GDM1 (cell line): Measurements from ENCODE around the gene DEFB121.
"Not testable (repeated sequence)": the region's sequence is repeated elsewhere in the genome, so short reads cannot be mapped to it uniquely, and the experiment has no call there.

Experiments
- DNase-seq: peaks from one replicate; lab custom pipeline; 2025; lab: John Stamatoyannopoulos, UW

Gene DEFB121, protein sequence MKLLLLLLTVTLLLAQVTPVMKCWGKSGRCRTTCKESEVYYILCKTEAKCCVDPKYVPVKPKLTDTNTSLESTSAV

DNA sequence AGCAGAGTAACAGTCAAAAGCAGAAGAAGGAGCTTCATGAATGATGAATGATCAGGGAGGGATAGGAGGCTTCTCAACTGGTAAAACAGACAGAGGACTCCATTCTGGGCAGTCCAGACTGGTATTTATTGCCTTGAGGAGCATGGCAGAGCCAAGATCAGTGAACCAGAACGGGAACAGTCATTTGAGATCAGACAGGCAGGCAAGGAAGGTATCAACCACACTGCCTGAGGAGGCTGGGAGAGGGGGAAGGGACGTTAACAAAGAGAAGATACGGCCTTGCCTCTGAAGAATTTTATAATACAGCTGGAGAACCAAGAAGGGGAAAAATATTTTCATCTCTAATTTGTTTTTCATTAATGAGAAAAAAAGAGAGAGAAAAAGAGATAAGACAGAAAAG is at the start of gene DEFB121:
Gene DEFB121 (minus strand): TSS at position 101 of the 400 bp plus-strand sequence. CDS start 63 bp downstream, at position 38.
- DNase-seq: no peak

DNA sequence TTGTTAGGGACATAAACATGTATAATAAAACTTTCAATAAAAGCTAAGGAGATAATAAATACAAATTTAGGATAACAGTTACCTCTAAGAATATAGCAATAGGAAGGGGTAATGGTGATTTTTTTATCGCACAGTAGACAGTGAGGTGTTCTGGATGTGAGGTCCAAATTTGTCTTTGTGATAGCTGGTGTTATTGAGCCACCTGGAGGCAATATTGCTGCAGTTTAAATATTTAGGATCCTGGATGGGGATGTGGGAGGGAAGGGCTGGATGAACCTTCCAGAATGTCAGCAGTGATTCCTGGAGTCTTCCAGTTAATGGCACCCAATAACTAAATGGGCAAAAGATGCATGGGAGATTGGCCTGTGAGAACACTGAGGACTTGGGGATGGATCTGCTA is 48.3 kb upstream of the DEFB121 start:
- DNase-seq: no peak

DNA sequence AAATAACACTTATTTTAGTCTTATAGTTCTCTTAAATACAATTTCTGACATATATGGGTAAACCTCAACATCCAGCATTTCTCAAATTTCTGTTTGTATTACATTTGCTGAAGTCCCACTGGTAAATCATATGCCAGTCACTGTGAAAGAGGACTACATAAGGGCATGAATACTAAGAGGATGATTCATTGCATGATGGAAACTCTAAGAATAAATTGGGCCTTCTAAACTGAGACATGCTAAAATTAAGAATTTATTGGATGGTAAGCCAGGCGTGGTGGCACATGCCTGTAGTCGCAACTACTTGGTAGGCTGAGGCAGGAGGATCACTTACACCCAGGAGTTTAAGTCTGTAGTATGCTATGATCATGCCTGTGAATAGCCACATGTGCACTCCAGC is 46.6 kb upstream of the DEFB121 start:
- no peak for DNase-seq

DNA sequence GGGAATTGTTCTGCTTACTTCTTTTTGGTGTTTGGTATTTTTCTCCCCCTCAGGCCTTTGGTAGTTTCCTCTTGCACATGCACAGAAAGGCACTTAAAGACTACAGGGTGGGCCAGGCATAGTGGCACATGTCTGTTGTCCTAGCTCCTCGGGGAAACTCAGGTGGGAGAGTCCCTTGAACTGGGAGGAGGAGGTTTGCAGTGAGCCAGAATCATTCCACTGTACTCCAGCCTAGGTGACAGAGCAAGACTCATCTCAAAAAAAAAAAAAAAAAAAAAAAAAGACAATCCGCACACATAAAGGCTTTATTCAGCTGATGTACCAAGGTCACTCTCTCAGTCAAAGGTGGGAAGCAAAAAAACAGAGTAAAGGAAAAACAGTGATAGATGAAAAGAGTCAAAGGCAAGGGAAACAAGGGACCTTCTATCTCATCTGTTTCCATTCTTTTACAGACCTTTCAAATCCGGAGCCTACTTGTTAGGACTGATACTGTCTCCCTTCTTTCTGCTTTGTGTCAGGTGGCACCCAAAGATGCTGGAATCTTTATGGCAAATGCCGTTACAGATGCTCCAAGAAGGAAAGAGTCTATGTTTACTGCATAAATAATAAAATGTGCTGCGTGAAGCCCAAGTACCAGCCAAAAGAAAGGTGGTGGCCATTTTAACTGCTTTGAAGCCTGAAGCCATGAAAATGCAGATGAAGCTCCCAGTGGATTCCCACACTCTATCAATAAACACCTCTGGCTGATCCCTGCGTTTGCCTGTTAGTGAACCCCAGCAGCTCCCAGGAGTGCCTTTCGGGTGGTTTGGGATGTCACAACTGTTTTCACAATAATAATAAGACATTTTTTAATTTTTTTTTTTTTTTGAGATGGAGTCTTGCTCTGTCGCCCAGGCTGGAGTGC is 43.7 kb upstream of the DEFB121 start:
- DNase-seq: no peak

DNA sequence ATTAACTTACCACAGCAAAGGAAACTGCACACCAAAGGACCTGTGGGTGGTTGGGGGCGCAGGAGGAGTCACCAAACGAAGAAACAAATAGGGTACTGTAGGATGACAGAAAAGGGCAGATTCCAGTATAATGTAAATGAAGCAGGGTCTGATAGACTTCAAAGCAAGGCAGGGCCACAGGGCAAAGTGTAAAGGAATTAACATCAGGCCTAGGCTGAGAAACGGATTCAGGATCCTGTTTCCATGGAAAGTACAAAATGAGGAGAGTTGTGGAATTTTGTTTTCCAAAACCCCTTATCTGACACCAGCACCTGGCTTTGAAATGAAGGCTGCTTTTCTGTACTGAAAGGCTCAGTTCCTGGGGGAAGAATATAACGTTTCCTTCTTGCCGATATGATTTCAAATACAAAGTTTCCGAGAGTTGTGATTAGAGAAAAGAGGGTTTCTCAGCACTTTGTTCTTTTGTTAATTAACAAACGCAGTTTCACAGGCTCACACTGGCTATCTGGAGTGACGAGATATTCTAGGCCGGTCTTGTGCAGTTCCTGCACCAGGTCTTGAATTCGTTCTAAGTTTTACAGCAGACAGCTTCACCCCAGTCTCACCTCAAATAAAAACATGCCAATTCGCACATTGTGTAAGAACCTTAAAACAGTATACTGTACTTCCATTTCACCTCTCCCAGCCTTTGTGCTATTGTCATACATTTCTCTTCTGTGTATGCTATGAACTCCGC is 40.2 kb upstream of the DEFB121 start:
- no peak for DNase-seq

DNA sequence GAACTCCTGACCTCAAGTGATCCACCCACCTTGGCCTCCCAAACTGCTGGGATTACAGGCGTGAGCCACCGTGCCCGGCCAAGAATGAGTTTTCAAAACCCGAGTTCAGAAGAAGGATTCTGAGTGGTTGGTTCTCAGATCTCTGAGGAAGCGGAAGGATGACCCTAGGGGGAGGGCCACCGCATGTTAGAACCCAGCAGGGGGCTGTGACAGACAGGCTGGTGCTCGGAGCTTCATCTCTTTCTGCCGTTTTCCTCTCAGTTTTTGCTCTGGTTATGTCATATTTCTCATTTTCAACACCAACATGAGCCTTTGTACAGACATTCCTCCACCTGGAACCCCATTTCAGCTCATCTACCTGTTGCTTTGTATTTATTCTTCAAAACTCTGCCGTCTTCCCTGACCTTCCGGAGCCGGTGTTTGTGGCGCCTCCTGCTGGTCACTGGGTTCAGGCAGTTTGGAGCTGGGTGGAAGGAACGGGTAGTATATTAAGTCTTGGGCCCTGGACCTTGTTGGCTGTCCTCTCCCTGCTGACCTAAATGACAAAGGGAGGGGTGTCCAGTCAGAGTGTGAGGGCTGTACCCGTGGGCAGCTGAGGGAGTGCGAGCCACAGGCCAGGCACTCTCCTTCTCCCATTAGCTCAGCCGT is 34.1 kb upstream of the DEFB121 start, which contains the start of gene DEFB123:
Gene DEFB123 (plus strand): TSS at position 621 of the 648 bp plus-strand sequence. CDS start 67 bp downstream, outside the sequence.
- no peak for DNase-seq

DNA sequence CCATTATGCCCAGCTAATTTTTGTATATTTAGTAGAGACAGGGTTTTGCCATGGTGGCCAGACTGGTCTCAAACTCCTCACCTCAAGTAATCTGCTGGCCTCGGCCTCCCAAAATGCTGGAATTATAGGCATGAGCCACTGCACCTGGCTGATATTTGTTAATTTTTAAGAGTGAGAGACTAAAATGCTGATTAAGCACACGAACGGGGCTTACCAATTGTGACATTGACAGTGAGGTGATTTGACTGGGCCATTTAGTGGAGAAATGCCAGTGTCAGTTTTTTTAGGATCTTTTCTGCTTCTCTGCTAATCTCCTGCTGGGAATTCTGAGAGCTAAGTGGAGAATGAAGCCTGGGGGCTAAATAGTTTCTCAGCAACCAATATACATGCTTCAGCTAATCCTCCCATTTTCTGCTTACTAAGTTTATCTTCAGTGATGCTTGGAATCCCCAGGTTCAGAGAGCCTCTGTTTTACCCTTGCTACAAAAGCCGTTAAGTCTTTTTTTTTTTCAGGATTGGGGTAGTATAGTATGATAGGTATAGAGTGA is 24.6 kb upstream of the DEFB121 start:
- no peak for DNase-seq

DNA sequence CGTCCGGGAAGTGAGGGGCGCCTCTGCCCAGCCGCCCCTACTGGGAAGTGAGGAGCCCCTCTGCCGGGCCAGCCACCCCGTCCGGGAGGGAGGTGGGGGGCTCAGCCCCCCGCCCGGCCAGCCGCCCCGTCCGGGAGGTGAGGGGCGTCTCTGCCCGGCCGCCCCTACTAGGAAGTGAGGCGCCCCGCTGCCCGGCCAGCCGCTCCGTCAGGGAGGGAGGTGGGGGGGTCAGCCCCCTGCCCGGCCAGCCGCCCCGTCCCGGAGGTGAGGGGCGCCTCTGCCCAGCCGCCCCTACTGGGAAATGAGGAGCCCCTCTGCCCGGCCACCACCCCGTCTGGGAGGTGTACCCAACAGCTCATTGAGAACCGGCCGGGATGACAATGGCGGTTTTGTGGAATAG is 21.6 kb upstream of the DEFB121 start:
- not testable (repeated sequence) for DNase-seq

DNA sequence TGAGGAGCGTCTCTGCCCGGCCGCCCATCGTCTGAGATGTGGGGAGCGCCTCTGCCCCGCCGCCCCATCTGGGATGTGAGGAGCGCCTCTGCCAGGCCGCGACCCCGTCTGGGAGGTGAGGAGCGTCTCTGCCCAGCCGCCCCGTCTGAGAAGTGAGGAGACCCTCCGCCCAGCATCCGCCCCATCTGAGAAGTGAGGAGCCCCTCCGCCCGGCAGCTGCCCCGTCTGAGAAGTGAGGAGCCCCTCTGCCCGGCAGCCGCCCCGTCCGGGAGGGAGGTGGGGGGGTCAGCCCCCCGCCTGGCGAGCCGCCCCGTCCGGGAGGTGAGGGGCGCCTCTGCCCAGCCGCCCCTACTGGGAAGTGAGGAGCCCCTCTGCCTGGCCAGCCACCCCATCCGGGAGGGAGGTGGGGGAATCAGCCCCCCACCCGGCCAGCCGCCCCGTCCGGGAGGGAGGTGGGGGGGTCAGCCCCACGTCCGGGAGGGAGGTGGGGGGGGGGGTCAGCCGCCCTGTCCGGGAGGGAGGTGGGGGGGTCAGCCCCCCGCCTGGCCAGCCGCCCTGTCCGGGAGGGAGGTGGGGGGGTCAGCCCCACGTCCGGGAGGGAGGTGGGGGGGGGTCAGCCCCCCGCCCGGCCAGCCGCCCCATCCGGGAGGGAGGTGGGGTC is 21.0 kb upstream of the DEFB121 start:
- not testable (repeated sequence) for DNase-seq

DNA sequence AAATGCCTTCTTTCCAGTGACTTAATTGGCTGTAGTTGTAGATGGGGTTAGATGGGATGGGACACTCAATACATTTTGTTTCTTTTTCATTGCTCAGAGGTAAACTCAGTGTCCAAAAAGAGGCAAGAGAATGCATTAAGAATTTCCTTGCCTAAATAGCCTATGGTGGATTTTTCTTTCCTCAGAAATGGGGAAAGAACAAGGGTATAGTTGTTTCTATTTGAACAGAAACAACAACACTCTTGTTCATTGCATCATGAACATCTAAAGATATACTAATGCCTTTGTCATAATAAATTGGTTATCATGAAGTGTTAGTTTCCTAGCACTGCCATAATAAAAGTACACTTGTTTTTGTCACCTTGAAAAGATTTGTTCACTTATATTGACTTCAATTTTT is 19.8 kb upstream of the DEFB121 start:
- no peak for DNase-seq

DNA sequence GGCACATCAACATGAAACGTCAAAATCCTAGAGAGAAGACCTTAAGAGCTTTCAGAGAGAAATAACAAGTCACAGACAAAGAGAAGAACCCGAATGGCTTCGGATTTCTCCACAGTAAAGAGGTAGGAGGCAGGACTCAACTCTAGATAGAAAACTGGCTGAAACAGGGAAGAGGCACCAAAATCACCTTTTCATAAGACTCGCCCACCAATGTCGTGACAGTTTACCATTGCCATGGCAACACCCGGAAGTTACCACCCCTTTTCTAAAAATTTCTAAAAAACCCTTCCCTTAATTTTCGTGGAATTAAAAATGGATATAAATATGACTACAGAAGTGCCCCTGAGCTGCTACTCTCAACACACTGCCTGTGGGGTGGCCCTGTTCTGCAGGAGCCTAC is 12.3 kb upstream of the DEFB121 start:
- no peak for DNase-seq

DNA sequence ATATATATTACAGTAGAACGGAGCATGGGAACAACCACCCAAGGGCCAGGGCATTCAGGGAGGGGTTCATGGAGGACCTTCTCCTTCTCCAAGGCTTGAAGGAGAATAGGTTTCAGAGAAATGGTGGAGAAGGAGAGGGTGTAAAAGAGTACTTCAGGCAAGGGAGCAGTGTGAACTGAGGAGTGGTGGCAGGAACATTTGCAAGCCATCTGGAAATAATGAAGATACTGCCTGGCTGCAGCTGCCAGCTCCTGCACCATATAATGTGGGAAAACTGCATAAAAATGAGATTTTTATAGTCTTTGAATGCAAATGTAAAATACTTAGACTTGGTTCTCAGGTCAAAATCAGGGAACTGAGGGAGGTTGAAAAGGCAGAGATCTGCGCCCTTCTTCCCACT is 9.6 kb upstream of the DEFB121 start:
- DNase-seq: no peak

DNA sequence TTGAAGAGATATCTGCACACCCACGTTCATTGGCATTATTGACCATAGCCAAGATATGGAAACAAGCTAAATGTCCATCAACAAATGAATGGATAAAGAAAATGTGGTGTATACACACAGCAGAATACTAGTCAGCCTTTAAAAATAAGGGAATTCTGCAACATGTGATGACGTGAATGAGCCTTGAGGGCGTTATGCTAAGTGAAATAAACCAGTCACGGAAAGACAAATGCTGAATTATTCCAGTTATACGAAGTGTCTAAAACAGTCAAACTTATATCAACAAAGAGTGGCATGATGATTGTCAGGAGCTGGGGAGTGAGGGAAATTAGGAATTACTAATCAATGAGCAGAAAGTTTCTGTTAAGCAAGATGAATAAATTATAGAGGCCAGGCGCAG is 8.4 kb upstream of the DEFB121 start:
- no peak for DNase-seq

DNA sequence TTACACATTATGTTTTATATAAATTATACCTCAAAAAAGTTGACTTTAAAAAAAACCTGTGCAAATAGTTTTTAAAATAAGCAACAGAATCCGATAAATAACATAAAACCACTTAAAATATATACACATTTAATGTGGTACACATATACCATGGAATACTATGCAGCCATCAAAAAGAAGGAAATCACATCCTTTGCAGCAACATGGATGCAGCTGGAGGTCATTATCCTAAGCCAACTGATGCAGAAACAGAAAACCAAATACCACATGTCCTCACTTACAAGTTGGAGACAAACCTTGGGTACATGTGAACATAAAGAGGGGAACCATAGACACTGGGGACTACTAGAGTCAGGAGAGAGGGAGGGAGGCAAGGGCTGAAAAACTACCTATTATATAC is 4.0 kb upstream of the DEFB121 start:
- no peak for DNase-seq

DNA sequence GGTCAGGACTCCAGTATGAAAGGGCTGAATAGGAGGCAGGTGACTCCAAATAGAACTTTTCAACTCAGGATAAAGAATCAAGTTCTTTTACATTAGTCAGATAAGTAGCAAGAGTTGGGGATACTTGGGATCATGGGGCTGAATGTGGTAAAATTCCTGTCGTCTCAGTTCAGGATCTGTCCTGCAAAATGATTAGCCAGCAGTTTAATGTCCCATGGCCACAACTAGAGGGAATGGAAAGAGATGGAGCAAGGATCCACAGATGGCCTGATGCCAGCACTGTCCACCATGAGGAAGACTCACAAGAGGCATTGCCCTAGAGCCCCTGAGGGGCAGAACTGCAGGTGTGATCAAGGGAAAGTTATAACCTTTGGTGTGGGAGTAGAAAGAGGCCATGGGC is 2.1 kb downstream of the DEFB121 start:
- no peak for DNase-seq

DNA sequence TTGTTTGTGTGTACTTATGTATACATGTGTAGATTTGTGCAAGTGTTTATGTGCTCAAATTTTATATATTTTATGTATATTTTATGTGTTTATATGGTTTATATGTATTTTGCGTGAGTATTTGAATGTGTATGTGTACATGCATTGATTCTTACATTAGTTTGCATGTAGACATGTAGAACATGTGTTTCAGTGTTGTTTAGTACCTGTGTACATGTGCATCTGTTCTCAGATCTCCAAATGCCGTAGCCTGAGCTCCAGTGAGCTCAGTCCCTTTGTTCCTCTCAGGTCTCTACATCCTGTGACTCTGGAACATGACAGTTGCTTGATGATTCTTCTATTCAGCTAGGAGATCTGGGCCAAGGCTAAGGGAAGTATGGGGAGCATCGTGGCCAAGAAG is 11.1 kb downstream of the DEFB121 start:
- DNase-seq: no peak

DNA sequence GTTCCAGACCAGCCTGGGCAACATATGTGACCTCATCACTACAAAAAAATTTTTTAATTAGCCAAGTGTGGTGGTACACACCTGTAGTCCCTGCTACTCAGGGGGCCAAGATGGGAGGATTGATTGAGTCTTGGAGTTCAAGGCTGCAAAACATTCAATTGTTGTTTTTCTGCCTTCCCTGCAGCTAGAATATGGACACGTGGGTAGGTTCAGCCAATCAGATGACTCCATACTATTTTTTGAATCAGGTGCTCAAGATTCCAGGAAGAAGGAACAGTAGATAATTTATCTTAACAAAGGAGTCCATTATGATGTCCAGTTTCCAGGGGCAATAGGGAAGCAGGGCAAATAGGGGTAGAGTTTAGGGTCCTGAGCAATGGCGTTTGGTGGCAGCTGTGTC is 13.2 kb downstream of the DEFB121 start:
- DNase-seq: no peak

DNA sequence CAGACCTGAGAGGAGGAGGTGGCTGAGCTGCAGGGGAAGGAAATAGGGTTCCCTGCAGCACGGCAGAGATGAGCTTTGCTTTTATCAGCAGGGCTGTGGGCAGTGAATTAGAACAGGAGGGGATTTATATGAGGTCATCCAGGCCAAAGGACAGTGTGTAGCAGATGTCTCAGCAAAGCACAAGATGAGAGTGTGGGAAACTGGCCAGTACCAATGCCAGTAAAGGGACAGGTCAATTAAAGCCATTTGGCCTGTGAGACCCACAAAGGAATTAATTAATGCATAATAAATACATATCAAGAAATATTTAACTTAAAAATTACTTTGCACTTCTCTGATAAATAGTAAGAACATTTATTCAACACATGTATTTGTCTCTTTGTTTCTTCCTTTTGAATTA is 15.5 kb downstream of the DEFB121 start, which contains the start of gene DEFB119:
Gene DEFB119 (minus strand): TSS at position 101 of the 400 bp plus-strand sequence. CDS start 107 bp downstream, outside the sequence.
- no peak for DNase-seq

DNA sequence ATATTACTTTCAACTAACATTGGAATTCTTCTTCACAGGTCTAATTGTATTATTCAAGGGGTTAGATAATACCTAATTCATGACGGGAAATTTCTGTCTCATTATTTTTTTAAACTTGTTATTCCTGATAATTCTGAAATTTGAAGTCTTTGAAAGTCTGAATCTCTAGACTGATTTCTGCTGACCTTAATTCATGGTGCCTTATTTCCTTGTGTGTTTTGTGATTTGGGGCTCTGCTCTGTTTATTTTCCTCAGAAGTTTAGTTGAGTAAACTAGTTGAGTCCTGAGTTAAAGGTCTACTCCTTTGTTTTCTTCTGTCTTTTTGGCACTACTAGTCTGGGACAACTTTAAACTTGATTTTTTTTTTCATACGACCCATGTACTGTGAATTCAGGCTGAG is 31.7 kb downstream of the DEFB121 start:
- DNase-seq: no peak

DNA sequence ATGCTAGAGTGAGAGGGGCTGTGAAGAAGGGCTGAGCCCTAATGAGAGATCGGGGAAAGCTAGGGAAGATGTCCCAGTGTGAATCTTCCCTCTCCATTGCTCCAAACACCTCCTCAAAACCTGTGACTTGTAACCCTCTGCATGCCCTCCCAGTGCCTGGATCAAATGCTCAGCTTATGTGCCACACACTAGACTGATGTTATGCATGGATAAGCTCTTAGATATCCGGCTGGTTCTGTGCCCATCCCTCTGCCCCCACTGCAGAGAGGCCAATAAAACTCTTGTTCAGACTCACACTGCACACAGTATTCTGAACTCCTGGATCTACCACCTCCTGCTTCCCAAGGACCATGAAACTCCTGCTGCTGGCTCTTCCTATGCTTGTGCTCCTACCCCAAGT is 37.7 kb downstream of the DEFB121 start, which contains the start of gene DEFB118:
Gene DEFB118 (plus strand): TSS at position 301 of the 400 bp plus-strand sequence. CDS start 50 bp downstream, at position 351.
- DNase-seq: no peak

DNA sequence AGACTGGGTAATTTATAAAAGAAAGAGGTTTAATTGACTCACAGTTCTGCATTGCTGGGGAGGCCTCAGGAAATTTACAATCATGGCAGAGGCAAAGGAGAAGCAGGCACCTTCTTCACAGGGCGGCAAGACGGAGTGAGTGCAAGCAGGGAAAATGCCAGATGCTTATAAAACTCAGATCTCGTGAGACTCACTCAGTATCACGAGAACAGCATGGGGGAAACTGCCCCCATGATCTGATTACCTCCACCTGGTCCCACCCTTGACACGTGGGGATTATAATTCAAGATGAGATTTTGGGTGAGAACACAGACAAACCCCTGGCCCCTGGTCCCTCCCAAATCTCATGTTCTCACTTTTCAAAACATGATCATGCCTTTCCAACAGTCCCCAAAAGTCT is 41.7 kb downstream of the DEFB121 start:
- DNase-seq: not testable (repeated sequence)
